ENCODE data around the gene MSANTD2. TPM values are rescaled to one million over a fixed set of nuclear protein-coding genes. Genes with fewer than 3 reads are reported as not detected.

The MSANTD2 gene
- total and polyA plus RNA-seq, 2 of the 4 experiments (the other 2 are of a cell fraction), result 5.0 to 6.0 TPM

GRCh38 chr11:124729571-124729970, 70.6 kb downstream of the MSANTD2 start:
- Histone ChIP-seq H4K8ac (ENCODE audit: low read depth in 2 of 2, low read length in 2 of 2) (no peak overlapping the region), H3K9me1 (ENCODE audit: insufficient read depth, low read length) (peaks cover 12% of the 10 kb centered on the region), H3K14ac (replicated peaks; ENCODE audit: low read depth, low read length) (no peak overlapping the region), H2BK15ac (ENCODE audit: low read depth, low read length) (no peak overlapping the region), H3K18ac (ENCODE audit: low read depth, low read length) (no peak overlapping the region), H3K4ac (ENCODE audit: low read depth, low read length) (no peak overlapping the region), H3K27ac (ENCODE audit: insufficient read depth, low read length) (no peak overlapping the region), H3K79me1 (ENCODE audit: low read depth in 1 of 2, low read length in 2 of 2) (no peaks in the 10 kb centered on the region), H3K9me3 (ENCODE audit: control insufficient read depth, insufficient read depth, low read length) (no peaks in the 10 kb centered on the region), H3K36me3 (ENCODE audit: control insufficient read depth, insufficient read depth, low read length) (no peaks in the 10 kb centered on the region), H3K27me3 (ENCODE audit: control insufficient read depth, insufficient read depth, low read length) (peaks cover 7% of the 10 kb centered on the region; the same call in 1 of the 2 replicates), H3K9ac (ENCODE audit: low read depth, low read length) (no peak overlapping the region), H2AK9ac (replicated peaks; ENCODE audit: low read depth, low read length, poor library complexity) (no peak overlapping the region), H2BK5ac (ENCODE audit: low read depth, low read length, poor library complexity, severe bottlenecking) (no peak overlapping the region), H4K20me1 (ENCODE audit: insufficient read depth, low read length) (no peaks in the 10 kb centered on the region), H2BK20ac (ENCODE audit: low read depth, low read length) (no peak overlapping the region), H4K5ac (ENCODE audit: low read depth, low read length) (no peak overlapping the region), H3K23ac (ENCODE audit: low read depth, low read length) (no peak overlapping the region), H2AK5ac (ENCODE audit: low read depth, low read length) (no peak overlapping the region), H4K91ac (ENCODE audit: insufficient read depth, low read depth, low read length) (no peak overlapping the region), H3K4me3 (ENCODE audit: insufficient read depth, low read depth, low read length) (no peak overlapping the region), H2BK120ac (ENCODE audit: low read depth, low read length) (no peak overlapping the region), H3K56ac (ENCODE audit: extremely low read depth, insufficient read depth, low read length) (no peak overlapping the region), H3K4me1 (ENCODE audit: control insufficient read depth, insufficient read depth, low read length) (peaks cover 5% of the 10 kb centered on the region), H2AFZ (replicated peaks; ENCODE audit: low read length, poor library complexity) (no peak overlapping the region), H3K4me2 (ENCODE audit: low read depth, low read length) (no peak overlapping the region)
- in situ Hi-C loops (cut with MboI; ENCODE audit: low sequenced_read_pairs), result no loop called here
- ATAC-seq (ENCODE audit: low read depth) (no peak), DNase-seq (no peak)
- ChIA-PET POLR2A (ENCODE audit: unreplicated experiment) (no interaction called here), CTCF (no interaction called here)
- intact Hi-C loops (cut with micrococcal nuclease), result no loop called here
- BruUV-seq (replicated peaks), result no TSS peak
- TF ChIP-seq RAD21 (IDR thresholded peaks at IDR 0.05; ENCODE audit: low read length) (no peak), MAFK (IDR thresholded peaks at IDR 0.05; ENCODE audit: low read depth, low read length) (no peak), POLR2A (IDR thresholded peaks at IDR 0.05; ENCODE audit: low read depth, low read length) (no peak), CTCF (conservative IDR thresholded peaks at IDR 0.05; ENCODE audit: low read depth, low read length) (no peak), ELK1 (IDR thresholded peaks at IDR 0.05; ENCODE audit: borderline replicate concordance, low read depth, low read length) (no peak), MAZ (IDR thresholded peaks at IDR 0.05; ENCODE audit: borderline replicate concordance, low read depth, low read length) (no peak)
- WGBS, 2 experiments (ENCODE audit: extremely low coverage in 2 of 2, insufficient read length in 1 of 2), result 60% methylated on average over 1 of the region's 4 CpGs; no CpG with 5 or more reads in 1 of the 2 experiments
- dilution Hi-C loops (cut with HindIII; ENCODE audit: low sequenced_read_pairs, unreplicated experiment), result no loop called here
